HG02870 (cell line): ENCODE results near the gene ARHGAP25.

ENCODE experiments used
- ATAC-seq: cut with Tn5 transposase; IDR thresholded peaks from one replicate; pipeline ENCODE4 v1.9.1; 2021; ENCODE audit warnings: mild to moderate bottlenecking, moderate library complexity; ENCODE audit not compliant: unreplicated experiment

ARHGAP25 gene

GRCh38 chr2:68716604-68717304 lies 17.9 kb upstream of the ARHGAP25 start:
- ATAC-seq: no peak

- peak; percentile 39 for ATAC-seq
Observed at GRCh38 chr2:68717305-68717661, 17.3 kb upstream of the ARHGAP25 start.

GRCh38 chr2:68719912-68720311 lies 14.7 kb upstream of the ARHGAP25 start:
- no peak for ATAC-seq

DNA sequence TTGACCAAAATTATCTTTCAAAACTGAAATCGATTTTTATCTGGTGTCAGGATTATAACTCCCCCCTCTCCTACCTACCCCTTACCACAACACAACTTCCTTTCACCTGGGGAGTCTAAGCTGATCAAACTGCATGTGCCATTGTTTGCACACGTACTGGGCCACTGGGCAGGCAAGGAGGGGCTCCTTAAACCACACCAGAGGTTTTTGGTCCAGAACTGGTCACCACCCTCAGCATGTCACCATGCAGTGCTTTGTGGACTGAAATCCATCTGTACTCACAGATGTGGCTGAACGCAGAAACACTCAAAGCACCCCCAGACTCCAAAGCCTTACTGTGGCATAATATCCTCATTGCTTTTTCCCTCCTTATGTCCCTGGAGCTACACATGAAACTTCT lies 13.9 kb upstream of the ARHGAP25 start:
- no peak for ATAC-seq

DNA sequence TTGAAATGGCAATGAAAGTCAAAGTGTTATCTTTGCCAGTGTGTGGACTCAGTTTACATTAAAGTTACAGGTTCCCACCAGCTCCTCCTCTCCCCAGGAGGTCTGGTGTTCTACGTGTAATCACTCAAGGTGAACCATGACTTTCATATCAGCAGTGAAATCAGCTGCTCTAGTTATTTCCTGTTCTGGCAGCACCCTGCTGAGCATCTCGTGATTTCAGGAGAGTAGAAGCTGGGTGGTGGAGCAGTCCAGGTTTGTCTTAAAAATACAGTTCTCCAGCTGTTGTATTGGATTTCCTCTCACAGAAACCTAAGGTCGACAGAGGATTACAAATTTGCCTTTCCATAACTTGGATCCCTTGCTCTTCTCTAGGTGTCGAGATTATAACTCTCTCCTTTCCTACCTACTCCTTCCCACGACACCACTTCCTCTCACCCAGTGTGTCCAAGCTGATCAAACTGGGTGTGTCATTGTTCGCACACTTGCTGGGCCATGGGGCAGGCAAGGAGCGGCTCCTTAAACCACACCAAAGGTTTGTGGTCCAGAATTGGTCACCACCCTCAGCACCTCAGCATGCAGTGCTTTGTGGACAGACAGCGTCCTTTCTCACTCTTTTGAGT lies 13.0 kb upstream of the ARHGAP25 start:
- peak; percentile 48 for ATAC-seq

DNA sequence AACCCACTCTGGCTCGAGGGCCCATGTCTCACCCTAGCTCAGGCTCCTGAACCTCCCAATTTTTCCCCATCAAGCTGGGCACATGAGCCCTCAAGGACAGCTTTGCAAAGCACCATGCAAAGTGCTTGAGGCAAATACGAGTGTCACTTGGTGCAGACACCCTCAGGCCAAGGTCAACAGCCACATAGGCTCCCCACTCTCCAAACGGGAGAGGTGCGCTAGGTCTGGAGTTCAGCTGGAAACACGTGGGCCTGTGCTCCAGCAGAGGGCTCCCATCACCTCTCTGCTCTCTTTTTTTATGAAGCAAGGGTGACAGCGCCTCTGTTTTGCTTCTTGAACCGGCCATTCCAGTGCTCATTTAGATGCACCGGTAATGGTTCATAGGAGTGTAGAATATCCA lies 11.9 kb upstream of the ARHGAP25 start:
- ATAC-seq: no peak

DNA sequence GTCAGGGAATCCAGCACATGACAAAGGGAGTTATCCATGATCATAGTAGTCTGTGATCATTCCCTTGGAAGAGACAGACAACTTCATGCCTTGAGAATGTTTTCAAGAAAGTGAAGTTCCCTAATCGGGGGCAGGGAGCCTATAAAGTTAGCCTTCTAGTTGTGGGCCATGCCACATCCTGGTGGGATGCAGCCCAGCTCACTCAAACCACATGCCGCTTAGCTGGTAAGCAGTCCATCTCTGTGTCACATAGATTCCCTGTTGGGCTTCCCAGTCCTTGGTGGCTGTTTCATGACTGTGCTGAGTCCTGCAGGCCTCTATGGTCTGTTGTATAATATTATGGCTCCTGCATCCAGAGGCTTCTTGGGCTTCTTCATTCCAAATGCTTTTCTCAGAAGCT lies 11.4 kb upstream of the ARHGAP25 start:
- ATAC-seq: no peak

DNA sequence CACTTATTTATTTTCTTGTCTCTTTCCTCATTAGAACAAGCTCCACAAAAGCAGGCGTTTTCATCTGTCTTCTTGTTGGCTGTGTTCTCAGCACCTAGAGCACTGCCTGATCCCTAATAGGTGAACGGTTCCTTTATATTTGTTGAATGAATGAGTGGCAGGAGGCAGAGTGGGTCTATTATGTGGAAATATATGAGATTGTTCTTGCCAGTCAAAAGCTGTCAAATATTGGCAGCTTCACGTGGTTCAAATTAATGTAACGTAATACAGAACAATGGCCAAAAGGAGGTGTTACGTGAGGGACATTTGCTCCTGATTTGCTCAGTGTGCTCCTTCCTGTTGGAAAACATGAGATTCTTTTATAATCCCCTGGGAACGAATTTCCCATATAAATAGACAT lies 8.5 kb upstream of the ARHGAP25 start:
- ATAC-seq: no peak

DNA sequence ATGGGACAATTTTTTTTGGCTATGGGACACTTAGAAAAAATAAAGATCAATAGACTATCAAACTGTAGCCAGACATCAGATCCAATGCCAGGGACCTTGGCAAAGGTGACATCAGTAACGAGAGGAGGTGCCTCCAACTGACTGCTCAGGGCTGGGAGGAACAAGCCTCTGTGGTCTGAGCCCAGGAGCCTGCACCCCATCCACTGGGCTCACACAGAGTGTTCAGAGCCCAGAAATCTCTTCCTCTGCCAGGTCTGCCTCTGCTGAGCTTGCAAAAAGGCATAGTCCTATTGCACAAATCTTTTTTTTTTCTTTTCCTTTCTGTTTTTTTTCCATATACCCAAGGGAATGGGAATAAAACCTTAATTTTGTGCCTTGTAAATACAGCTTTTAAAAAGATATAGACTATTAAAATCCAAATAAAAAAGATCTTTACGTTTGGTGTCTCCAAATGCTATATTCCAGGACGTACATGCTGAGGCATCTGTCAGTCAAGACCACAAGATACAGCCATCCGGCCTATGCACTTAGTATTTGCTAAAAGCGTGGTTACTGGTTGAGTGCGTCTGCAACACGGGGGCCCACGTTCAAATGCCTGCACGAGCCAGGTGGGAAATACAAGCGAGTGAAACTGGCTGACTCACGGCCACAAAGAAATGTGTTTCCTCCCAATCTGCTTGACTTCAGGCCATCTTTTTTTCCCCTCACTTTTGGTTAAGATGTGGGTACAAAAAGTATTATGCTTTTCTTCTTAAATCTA lies 7.8 kb upstream of the ARHGAP25 start:
- ATAC-seq: peak; percentile 94

GRCh38 chr2:68727683-68728375 lies 6.8 kb upstream of the ARHGAP25 start:
- ATAC-seq: no peak

DNA sequence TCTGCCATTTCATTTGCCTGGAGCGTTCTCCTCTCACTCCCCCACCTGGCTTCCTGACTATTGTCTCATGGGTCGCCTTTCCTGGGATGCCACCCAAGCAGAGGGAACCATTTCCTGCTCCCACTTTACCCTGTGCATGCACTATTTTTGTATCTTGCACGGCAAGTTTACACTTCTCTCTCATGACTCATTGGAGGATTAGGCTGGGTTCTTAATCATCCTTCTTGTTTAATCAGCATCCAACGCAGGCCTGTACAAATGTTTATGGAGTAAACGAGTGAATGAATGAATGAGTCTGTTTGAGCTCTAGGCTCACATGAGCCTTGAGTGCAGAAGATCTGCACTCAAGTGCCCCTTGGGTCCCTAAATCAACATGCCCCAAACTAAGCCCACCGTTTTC lies 3.8 kb upstream of the ARHGAP25 start:
- ATAC-seq: no peak

DNA sequence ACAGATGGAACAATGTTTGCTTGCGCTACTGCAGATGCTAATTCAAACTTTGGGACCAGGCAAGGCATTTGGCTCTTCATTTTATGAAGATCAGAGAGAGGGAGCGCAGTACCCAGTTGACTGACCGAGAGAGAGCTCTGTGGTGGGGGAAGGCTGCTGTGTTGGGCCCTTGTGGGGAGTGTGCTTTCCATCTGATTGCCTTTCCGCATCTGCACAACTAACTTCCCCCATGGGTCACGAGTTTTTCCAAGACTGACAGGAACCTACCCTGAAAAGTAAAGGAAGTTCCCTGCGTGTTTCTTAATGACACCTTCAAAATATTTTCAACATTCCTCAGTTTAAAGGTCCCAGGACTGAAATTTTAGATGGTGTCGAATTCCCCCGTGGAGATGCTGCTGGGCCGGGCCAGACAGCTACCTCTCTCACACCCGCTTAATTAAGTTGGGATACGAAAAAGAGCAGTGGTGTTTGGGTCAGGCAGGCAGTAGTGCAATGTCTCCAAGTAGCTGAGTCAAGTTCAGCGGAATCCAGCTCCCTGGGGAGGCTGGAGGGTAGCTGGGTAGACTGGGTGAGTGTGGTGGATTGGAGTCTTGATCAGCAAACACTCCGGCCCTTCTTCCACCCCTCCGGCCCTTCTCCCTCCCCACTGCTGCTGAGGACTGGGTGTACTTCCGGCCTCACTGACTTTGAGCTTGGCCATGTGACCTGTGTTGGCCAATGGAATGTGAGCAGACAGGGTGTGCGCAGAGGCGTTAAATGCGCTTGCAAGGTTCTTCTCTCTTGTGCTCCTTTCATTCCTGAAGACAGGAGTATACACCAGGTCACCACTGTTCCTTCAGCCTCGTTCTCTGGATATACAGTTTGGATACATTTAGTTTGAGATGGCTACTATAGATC lies 2.3 kb upstream of the ARHGAP25 start:
- no peak for ATAC-seq

- no peak for ATAC-seq
Observed at GRCh38 chr2:68733365-68733764, 1.2 kb upstream of the ARHGAP25 start.

- ATAC-seq: no peak
Observed at GRCh38 chr2:68734176-68734575, 435 bp upstream of the ARHGAP25 start.

GRCh38 chr2:68736086-68736485 lies 1.5 kb downstream of the ARHGAP25 start:
- no peak for ATAC-seq

DNA sequence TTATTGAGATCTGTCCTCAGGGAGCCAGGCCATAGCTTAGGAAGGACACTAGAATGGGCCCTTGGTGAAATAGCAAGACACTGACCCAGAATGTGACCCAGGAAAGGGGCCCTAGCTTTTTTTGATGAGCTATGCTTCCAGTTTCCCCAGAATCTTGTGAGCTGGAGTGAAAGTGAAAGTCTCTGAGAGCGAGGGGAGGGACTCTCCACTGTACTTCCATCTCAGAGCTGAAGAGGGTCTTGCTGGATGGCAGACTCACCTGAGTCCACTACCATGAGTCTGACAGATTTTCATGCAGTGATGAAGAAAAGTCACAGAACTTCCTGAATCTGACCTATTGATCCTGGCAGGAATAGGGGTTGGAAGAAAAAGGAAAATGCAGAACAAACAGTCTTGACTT lies 3.1 kb downstream of the ARHGAP25 start:
- no peak for ATAC-seq

GRCh38 chr2:68738906-68739594 lies 4.4 kb downstream of the ARHGAP25 start:
- ATAC-seq: no peak

- ATAC-seq: no peak
Observed at GRCh38 chr2:68739595-68740399, 5.2 kb downstream of the ARHGAP25 start.

DNA sequence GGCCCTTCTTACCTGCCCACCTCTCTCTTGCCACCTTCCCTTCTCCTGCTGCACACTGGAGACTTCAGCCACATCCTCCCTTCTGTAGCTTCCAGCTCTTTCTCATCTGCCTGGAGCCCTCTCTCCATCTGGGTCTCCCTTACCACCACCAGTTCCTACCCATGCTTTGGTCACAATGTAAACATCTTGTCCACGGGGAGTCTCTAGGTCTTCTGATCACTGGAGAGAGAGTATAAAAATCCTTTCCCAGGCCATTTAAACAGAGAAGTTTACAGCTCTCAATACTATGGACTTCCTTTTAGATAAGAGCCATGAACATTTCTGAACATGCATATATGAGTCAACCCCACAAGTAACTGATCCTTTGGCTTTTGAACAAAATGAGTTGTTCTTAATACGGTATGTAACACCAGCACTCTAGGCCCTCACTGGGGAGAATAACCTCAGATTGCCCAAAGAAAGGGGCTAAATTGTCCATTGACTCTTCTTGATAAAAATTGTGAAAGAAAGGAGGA lies 5.8 kb downstream of the ARHGAP25 start:
- no peak for ATAC-seq
